Esophagus squamous epithelium (tissue), 4 donors: Measurements from ENCODE around the gene SLC7A7.

Source experiments
- CTCF ChIP-seq, 6 experiments: fragments of 450-650 bp in 4 of 6; fragments of 200-600 bp in 2 of 6; sonication (generic) in 2 of 6; IDR thresholded peaks; one replicate each; pipeline ENCODE4 v1.5.1; 2016 to 2019; ENCODE audit warnings: antibody characterized with exemption in 6 of 6, mild to moderate bottlenecking in 4 of 6, moderate library complexity in 4 of 6
- POLR2A ChIP-seq, 4 donors: fragments of 450-650 bp; IDR thresholded peaks; one replicate each; pipeline ENCODE4 v1.6.1; 2017; ENCODE audit warnings: antibody characterized with exemption in 4 of 4, mild to moderate bottlenecking in 4 of 4, moderate library complexity in 3 of 4

- TF ChIP-seq POLR2A (IDR thresholded peaks at IDR 0.05) (no peak), CTCF (IDR thresholded peaks at IDR 0.05) (no peak)
Observed at GRCh38 chr14:22838631-22839041, 23.4 kb upstream of the SLC7A7 start.
